Activated CD4-positive, alpha-beta T cell treated with anti-CD3 and anti-CD28 coated beads for 4 hours (primary cell): ENCODE measurements around the gene TBC1D22A.

Source experiments
- DNase-seq, 2 donors: peaks; one replicate each; pipeline ENCODE4 v3.0.0-alpha.2; 2020

TBC1D22A gene

GRCh38 chr22:46941968-46942798, 179.7 kb downstream of the TBC1D22A start:
- no peak for DNase-seq

- no peak for DNase-seq
These were observed 180.6 kb downstream of the TBC1D22A start for GRCh38 chr22:46942799-46943785.

GRCh38 chr22:46945481-46945880, 183.0 kb downstream of the TBC1D22A start:
- DNase-seq = no peak

- DNase-seq = no peak
These were observed 184.0 kb downstream of the TBC1D22A start for GRCh38 chr22:46946383-46946962.

GRCh38 chr22:46947516-46948257, 185.2 kb downstream of the TBC1D22A start:
- DNase-seq = no peak

- DNase-seq = no peak
These were observed 186.1 kb downstream of the TBC1D22A start for GRCh38 chr22:46948411-46949144.

- no peak for DNase-seq
These were observed 188.9 kb downstream of the TBC1D22A start for GRCh38 chr22:46951350-46951749.

GRCh38 chr22:46951973-46952372, 189.5 kb downstream of the TBC1D22A start:
- DNase-seq = no peak

GRCh38 chr22:46953968-46954765, 191.7 kb downstream of the TBC1D22A start:
- DNase-seq = no peak

- no peak for DNase-seq
These were observed 192.3 kb downstream of the TBC1D22A start for GRCh38 chr22:46954781-46955180.

GRCh38 chr22:46956498-46957215, 194.2 kb downstream of the TBC1D22A start:
- no peak for DNase-seq

GRCh38 chr22:46957521-46957920, 195.1 kb downstream of the TBC1D22A start:
- no peak for DNase-seq

- no peak for DNase-seq
These were observed 195.7 kb downstream of the TBC1D22A start for GRCh38 chr22:46958191-46958590.

- DNase-seq = no peak
These were observed 196.2 kb downstream of the TBC1D22A start for GRCh38 chr22:46958658-46959057.

GRCh38 chr22:46959369-46959768, 196.9 kb downstream of the TBC1D22A start:
- DNase-seq = no peak

- DNase-seq = no peak
These were observed 199.3 kb downstream of the TBC1D22A start for GRCh38 chr22:46961591-46962295.

- DNase-seq = no peak
These were observed 200.0 kb downstream of the TBC1D22A start for GRCh38 chr22:46962406-46962805.

GRCh38 chr22:46963672-46964545, 201.5 kb downstream of the TBC1D22A start:
- DNase-seq = no peak
